Measurements from ENCODE around the gene PWWP2B.

- no peak for TF ChIP-seq CTCF (IDR thresholded peaks at IDR 0.05; ENCODE audit: low read depth, low read length)
- TF ChIP-seq POLR2A (IDR thresholded peaks at IDR 0.05; ENCODE audit: extremely low read depth, insufficient read length): no peak
These were observed 17.5 kb downstream of the PWWP2B start for GRCh38 chr10:132414402-132415016.

Measured in NB4 (cell line).